ENCODE data around the gene ANKS1B. TPM values are rescaled to one million over a fixed set of nuclear protein-coding genes. Genes with fewer than 3 reads are reported as not detected.

The ANKS1B gene
- total RNA-seq, 2 donors from 2014 or later = 1.8 to 2.0 TPM

DNA sequence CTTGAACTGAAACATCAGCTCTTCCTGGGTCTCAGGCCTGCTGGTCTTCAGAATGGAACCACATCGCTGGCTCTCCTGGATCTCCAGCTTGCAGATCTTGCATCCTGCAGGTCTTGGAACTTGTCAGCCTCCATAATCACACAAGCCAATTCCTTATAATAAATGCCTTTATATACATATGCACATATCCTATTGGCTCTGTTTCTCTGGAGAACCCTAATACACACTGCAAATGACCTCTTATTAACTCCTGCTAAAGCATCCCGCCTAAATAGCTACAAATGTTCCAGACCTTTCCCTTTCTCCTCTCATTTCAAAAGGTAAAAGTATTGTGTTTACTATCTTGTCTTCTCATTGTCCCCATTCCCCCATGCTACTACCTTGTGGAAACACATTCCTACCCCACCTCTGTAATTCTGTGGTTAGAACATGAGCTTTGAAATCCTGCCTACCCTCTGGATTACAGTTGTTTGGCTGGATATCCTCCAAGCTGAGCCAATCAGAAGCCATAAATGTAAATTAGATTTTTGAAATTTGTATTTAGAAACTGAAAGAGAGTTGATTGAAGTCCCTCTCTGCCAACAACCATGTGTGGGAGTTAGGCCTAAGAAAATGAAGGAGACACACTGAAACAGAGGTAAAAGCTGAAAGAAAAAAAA lies 58.1 kb downstream of the ANKS1B start:
- no peaks in the 10 kb centered on the region for H3K4me1 Mint-ChIP-seq
- H3K36me3 Mint-ChIP-seq (ENCODE audit: low read depth) = no peaks in the 10 kb centered on the region
- H3K27ac Mint-ChIP-seq = no peak overlapping the region
- no peaks in the 10 kb centered on the region for H3K27me3 Mint-ChIP-seq
- H3K9me3 Mint-ChIP-seq = no peaks in the 10 kb centered on the region
- no peak for ATAC-seq (replicated peaks)
- no peak overlapping the region for H3K4me3 Mint-ChIP-seq

DNA sequence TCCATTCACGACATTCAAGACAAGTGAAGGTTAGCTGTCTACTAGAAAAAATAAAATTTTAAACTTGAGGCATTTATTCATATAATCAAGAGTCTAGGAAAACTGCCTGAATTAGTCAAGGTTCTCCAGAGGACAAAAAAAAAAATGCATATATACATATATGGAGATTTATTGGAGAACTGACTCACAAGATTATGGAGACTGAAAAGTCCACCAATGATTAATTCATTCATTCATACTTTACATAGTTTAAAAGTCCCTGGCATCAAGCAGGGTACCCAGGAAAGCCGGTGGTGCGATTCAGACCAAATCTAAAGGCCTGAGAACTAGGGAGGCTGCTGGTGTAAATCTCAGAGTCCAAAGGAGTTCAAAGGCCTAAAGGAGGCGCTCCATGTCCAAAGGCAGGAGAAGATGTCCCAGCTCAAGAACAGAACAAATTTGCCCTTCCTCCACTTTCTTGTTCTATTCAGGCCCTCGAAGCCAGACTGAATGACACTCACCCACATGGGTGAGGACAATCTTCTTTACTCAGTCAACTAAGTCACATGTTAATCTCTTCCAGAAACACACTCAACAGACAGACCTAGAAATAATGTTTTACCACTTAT lies 64.3 kb downstream of the ANKS1B start:
- no peak for ATAC-seq (replicated peaks)
- no peaks in the 10 kb centered on the region for H3K4me1 Mint-ChIP-seq
- no peaks in the 10 kb centered on the region for H3K9me3 Mint-ChIP-seq
- no peak overlapping the region for H3K27ac Mint-ChIP-seq
- no peak overlapping the region for H3K4me3 Mint-ChIP-seq
- H3K36me3 Mint-ChIP-seq (ENCODE audit: low read depth) = no peaks in the 10 kb centered on the region
- H3K27me3 Mint-ChIP-seq = no peaks in the 10 kb centered on the region

DNA sequence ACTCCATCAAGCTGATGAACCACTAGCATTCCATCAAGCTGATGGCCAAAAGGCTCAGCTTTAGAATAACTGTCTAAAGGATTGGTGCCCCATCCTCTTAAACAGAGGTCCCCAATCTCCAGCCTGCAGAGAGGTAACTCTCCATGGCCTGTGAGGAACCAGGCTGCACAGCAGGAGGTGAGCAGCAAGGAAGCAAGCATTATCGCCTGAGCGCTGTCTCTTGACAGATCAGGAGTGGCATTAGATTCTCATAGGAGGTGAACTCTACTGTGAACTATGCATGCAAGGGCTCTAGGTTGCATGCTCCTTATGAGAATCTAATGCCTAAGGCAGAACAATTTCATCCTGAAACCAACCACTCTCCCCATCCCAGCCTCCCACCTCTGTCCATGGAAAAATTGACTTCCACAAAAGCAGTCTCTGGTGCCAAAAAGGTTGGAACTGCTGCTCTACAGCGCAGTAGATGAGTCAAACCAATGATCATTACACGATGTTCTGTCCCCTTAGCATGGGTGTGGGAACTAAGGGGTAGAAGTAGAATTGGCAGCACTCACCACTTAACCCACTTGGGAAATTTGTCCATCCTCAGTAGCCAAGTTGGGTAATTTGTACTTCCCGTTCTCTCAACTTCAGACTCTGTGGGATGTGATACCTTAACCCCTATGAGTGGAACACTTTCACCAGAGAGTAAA lies 66.9 kb downstream of the ANKS1B start:
- Mint-ChIP-seq H3K4me1 (no peaks in the 10 kb centered on the region), H3K27ac (no peak overlapping the region)

DNA sequence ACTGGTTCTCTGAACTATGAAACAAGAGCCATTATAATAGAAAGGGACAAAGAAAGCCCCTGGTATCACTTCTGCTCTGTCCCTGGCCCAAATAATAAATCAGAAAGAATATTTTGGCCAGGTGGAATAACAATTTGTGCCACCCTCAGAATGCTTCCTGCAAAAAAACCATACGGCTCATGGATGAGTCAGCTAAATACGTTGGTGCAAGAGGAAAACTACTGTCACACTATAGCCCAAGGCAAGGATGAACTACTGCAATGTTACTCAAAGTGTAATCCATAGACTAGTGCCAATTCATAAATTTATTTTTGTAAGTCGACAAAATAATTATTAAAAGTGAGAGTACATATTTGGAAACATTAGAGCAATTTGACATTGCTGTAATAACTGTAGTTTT lies 68.2 kb downstream of the ANKS1B start:
- H3K27me3 Mint-ChIP-seq = no peaks in the 10 kb centered on the region
- no peaks in the 10 kb centered on the region for H3K36me3 Mint-ChIP-seq (ENCODE audit: low read depth)
- no peak overlapping the region for H3K27ac Mint-ChIP-seq
- no peaks in the 10 kb centered on the region for H3K9me3 Mint-ChIP-seq
- ATAC-seq (replicated peaks) = no peak
- H3K4me3 Mint-ChIP-seq = no peak overlapping the region
- no peaks in the 10 kb centered on the region for H3K4me1 Mint-ChIP-seq

More for the DNA sequence above, 66.9 kb downstream of the ANKS1B start:
- H3K4me3 Mint-ChIP-seq = no peak overlapping the region
- no peak for ATAC-seq (replicated peaks)
- no peaks in the 10 kb centered on the region for H3K9me3 Mint-ChIP-seq
- H3K36me3 Mint-ChIP-seq (ENCODE audit: low read depth) = no peaks in the 10 kb centered on the region
- H3K27me3 Mint-ChIP-seq = no peaks in the 10 kb centered on the region

DNA sequence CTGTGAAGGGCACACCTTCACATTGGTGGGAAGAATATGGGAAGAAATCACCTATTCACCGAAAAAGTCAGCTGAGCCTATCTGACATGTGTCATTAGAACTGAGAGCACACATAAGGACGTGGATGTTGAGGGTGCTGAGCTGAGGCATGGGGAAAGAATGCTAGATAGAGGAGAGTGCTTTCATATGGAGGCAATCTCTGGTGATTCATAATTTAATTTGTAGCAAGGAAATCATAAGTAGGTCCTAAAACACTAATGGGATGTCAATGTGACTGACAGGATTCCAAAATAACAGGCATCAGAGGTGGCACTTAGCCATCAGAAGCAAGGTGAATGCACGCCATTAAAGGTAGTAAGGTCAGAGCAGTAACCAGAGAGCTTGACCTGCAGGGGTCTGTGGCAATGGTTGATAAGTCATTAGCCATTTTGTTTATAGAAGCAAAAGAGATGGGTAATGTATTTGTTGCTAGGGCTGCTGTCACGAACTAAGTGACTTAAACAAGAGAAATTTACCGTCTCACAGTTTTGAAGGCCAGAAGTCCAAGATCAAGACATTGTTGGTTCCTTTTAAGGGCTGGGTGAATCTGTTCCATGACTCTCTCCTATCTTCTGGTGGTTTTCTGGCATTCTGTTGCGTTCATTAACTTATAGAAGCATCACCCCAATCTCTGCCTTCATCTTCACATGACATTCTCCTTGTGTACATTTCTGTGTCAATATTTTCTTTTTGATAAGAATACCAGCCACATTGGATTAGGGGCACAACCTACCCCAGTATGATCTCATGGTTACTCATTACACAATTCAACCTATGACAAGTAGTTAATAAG lies 69.3 kb downstream of the ANKS1B start:
- no peak overlapping the region for H3K4me3 Mint-ChIP-seq
- H3K9me3 Mint-ChIP-seq = no peaks in the 10 kb centered on the region

DNA sequence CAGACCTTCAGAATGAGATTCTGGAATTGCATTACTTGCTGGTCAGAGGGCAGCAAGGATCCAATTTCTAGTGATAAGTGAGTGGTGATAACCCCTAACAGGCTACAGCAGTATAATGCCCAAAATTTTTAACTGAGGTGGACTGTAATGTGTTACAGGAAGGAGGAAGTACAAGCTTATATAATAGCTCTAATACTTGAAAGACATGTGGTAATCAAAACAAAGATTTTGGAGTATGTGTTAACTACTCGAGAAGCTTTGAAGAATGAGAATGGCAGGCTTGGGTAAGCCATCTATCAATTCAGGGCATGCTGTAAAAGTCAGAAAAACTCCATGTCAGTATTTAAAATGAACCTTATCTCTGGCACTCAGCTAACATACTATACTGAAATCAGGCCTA lies 70.5 kb downstream of the ANKS1B start:
- H3K36me3 Mint-ChIP-seq (ENCODE audit: low read depth) = no peaks in the 10 kb centered on the region
- no peaks in the 10 kb centered on the region for H3K4me1 Mint-ChIP-seq
- H3K4me3 Mint-ChIP-seq = no peak overlapping the region
- H3K9me3 Mint-ChIP-seq = no peaks in the 10 kb centered on the region
- H3K27ac Mint-ChIP-seq = no peak overlapping the region
- ATAC-seq (replicated peaks) = no peak
- no peaks in the 10 kb centered on the region for H3K27me3 Mint-ChIP-seq

More for the DNA sequence above, 69.3 kb downstream of the ANKS1B start:
- Mint-ChIP-seq H3K27me3 (no peaks in the 10 kb centered on the region), H3K27ac (no peak overlapping the region), H3K4me1 (no peaks in the 10 kb centered on the region), H3K36me3 (ENCODE audit: low read depth) (no peaks in the 10 kb centered on the region)
- ATAC-seq (replicated peaks) = no peak

DNA sequence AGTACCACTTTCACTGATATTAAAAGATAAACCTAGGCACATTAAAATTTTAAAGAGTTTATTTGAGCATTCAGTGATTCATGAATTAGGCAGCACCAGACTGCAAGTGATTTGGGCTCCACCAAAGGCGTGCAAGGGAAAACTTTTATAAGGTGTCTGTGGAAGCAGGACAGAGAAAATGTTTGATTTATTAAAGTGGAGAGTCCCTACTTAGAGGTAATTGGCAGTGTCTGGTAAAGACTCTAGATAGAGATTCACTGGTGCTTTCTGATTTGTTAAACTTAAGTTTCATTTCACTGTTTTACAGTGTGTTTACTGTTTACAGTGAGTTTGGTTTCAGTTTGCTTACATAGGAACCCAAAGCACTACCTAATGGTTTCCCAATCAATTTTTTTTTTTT lies 72.8 kb downstream of the ANKS1B start:
- Mint-ChIP-seq H3K4me1 (no peaks in the 10 kb centered on the region), H3K36me3 (ENCODE audit: low read depth) (no peaks in the 10 kb centered on the region), H3K27ac (no peak overlapping the region), H3K4me3 (no peak overlapping the region), H3K27me3 (no peaks in the 10 kb centered on the region), H3K9me3 (no peaks in the 10 kb centered on the region)
- ATAC-seq (replicated peaks) = no peak

DNA sequence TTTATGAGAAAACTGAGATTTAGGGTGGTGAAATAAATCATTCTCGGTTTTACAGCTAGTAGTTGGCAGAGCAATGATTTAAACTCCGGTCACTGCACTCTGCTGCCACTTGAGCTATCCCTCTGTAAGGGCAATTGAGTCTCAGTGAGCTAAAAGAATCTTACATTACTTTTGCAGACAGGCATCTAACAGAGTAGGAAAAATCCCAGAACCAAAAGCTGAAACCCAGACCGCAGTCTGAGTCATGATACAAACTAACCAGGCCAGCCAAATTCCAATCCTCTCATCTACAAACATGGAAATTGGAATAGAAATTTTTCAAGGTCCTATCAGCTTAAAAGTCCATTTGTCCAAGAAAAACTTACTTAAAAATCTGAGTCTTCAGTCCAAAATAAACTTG lies 73.7 kb downstream of the ANKS1B start:
- no peak overlapping the region for H3K4me3 Mint-ChIP-seq
- no peaks in the 10 kb centered on the region for H3K4me1 Mint-ChIP-seq
- no peak for ATAC-seq (replicated peaks)
- H3K27ac Mint-ChIP-seq = no peak overlapping the region
- H3K9me3 Mint-ChIP-seq = no peaks in the 10 kb centered on the region
- no peaks in the 10 kb centered on the region for H3K36me3 Mint-ChIP-seq (ENCODE audit: low read depth)
- H3K27me3 Mint-ChIP-seq = no peaks in the 10 kb centered on the region

DNA sequence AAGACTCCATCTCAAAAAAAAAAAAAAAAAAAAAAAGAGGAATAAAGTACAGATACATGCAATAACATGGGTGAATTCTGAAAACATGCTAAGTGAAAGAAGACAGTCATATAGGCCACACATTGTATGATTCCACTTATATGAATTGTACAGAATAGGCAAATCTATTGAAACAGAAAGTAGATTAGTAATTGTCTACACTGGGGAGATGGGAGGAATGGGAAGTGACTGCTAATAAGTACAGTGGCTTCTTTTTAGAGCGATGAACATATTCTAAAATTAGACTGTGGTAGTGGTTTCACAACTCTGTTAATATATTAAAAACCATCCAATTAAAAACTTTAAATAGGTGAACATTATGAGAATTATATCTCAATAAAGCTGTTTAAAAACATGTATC lies 74.4 kb downstream of the ANKS1B start:
- no peaks in the 10 kb centered on the region for H3K9me3 Mint-ChIP-seq
- no peaks in the 10 kb centered on the region for H3K4me1 Mint-ChIP-seq
- H3K27me3 Mint-ChIP-seq = no peaks in the 10 kb centered on the region
- no peak overlapping the region for H3K4me3 Mint-ChIP-seq
- H3K36me3 Mint-ChIP-seq (ENCODE audit: low read depth) = no peaks in the 10 kb centered on the region
- no peak overlapping the region for H3K27ac Mint-ChIP-seq
- ATAC-seq (replicated peaks) = no peak

DNA sequence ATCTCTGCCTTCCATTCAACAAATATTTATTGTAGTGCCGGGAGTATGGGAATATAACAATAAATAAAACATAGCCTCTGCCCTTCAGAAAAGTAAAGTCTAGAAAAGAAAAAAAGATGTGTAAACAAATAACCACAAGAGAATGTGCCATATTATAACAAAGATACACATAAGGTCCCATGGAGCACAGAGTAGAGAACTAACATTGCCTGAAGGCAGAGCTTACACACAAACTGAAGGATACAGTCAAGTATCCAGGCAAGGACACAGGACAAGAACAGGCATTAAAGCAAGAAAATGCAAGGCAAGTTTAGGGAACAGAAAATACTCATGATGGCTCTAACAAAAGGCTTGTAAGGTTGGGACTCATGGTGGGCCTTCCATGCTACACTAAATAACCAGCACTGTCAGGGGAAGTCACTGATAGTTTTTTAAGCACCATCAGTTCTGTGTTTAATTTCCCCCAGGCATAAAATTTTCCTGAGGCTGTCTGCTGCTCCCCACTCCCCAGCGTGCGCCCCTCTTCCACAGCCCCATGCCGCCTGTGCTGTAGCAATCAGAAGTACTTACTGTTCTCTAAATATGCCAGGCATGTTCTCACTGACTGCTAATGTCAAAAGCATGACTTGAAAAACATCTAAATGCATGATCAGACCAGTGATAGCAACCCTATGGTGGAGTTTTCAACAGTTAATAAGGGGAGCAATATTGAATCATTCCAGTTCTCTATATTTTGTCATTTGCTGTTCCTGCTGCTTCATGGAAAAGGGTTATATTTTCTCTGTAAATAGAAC lies 77.8 kb downstream of the ANKS1B start:
- H3K4me1 Mint-ChIP-seq = no peaks in the 10 kb centered on the region

DNA sequence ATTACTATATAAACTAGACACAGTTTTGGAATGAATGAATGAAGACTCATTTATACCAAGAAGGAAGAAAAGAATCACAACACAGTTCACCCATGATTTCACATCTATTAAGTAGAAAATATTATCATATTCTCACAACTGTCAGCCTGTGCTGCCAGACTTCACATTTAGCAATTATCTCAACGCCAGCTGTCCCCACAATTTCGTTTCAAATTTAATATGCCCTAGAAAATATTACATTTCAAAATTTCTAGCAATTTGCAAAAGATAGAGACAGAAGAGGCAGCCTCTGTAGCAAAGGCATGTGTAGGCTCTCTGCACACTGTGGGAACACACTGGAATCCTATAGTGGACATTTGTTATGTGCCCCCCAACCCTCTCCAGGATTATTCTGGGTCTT lies 83.6 kb downstream of the ANKS1B start:
- H3K4me3 Mint-ChIP-seq = no peak overlapping the region
- no peaks in the 10 kb centered on the region for H3K27me3 Mint-ChIP-seq
- no peak overlapping the region for H3K27ac Mint-ChIP-seq
- no peaks in the 10 kb centered on the region for H3K36me3 Mint-ChIP-seq (ENCODE audit: low read depth)
- H3K4me1 Mint-ChIP-seq = no peaks in the 10 kb centered on the region
- no peak for ATAC-seq (replicated peaks)
- H3K9me3 Mint-ChIP-seq = no peaks in the 10 kb centered on the region

More for the DNA sequence above, 77.8 kb downstream of the ANKS1B start:
- Mint-ChIP-seq H3K4me3 (no peak overlapping the region), H3K9me3 (no peaks in the 10 kb centered on the region), H3K36me3 (ENCODE audit: low read depth) (no peaks in the 10 kb centered on the region), H3K27ac (no peak overlapping the region), H3K27me3 (no peaks in the 10 kb centered on the region)
- ATAC-seq (replicated peaks) = no peak

DNA sequence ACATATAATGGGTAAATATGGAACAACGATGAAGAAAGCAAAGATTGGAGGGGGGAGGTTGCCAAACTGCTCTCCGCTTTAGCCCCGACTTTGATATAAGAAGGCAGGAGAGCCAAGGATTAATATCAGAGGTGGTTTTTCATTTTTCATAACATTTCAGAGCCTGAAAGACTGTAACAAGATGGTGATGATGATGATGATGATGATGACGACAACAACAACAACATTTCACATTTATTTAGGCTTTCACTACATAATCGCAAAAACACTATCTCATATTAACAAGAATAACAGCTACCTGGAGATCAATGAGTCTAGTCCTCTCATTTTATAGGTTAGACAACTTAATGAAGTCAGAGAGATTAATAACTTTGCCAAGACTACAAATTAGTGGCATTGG lies 86.1 kb downstream of the ANKS1B start:
- Mint-ChIP-seq H3K4me3 (no peak overlapping the region), H3K27ac (no peak overlapping the region), H3K9me3 (peaks cover 3% of the 10 kb centered on the region), H3K4me1 (no peaks in the 10 kb centered on the region), H3K36me3 (ENCODE audit: low read depth) (no peaks in the 10 kb centered on the region), H3K27me3 (no peaks in the 10 kb centered on the region)
- ATAC-seq (replicated peaks) = no peak

DNA sequence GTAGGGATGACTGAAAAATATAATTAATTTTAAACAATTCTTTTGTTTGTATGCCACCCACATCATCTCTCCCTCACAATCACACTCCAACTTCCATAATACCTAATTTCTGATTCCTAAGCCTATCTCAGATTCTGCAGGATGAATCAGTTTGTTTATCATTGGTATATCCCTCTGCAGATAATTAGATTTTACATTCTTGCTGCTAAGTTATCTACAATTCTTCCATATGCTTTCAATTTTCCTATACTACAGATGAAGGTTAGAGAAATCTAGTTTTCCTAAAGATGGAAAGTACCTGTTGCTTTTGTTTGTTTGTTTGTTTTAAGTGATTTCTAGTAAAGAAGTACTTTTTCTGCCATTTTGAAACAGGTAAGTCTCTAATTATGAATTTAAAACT lies 105.3 kb downstream of the ANKS1B start:
- H3K4me1 Mint-ChIP-seq = no peaks in the 10 kb centered on the region
- H3K9me3 Mint-ChIP-seq = peaks cover 6% of the 10 kb centered on the region
- H3K27me3 Mint-ChIP-seq = no peaks in the 10 kb centered on the region
- no peaks in the 10 kb centered on the region for H3K36me3 Mint-ChIP-seq (ENCODE audit: low read depth)
- H3K27ac Mint-ChIP-seq = no peak overlapping the region
- no peak overlapping the region for H3K4me3 Mint-ChIP-seq
- ATAC-seq (replicated peaks) = no peak

DNA sequence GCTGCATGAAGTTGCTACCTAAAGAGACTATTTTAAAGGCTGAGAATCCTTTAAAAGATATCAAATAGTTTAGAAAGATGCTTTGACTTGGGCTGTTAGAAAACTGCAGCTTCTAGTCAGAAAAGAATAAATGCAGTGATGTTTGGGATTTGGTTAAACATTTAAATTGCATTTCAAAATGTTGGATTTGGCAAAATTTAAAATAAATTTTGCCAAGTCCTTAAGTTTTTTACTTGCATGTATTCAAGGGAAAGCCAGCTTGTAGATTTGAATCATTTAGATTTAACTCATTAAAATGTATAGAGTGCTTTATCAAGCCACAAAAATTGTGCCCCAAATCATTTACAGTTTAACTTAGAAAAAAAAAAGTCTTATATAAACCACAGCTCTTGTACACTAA lies 109.7 kb downstream of the ANKS1B start:
- Mint-ChIP-seq H3K27ac (no peak overlapping the region), H3K9me3 (peaks cover 1% of the 10 kb centered on the region), H3K36me3 (ENCODE audit: low read depth) (no peaks in the 10 kb centered on the region), H3K27me3 (no peaks in the 10 kb centered on the region), H3K4me1 (no peaks in the 10 kb centered on the region), H3K4me3 (no peak overlapping the region)
- ATAC-seq (replicated peaks) = no peak
